GM11168 (cell line): ENCODE results near the gene STUM.

Source experiments
- in situ Hi-C: fragments of 300-500 bp; cut with MboI; formaldehyde crosslinking; loops from one replicate; pipeline ENCODE4 v1.12.0; 2022; ENCODE audit warnings: low sequenced_read_pairs; ENCODE audit not compliant: unreplicated experiment

Gene STUM

DNA sequence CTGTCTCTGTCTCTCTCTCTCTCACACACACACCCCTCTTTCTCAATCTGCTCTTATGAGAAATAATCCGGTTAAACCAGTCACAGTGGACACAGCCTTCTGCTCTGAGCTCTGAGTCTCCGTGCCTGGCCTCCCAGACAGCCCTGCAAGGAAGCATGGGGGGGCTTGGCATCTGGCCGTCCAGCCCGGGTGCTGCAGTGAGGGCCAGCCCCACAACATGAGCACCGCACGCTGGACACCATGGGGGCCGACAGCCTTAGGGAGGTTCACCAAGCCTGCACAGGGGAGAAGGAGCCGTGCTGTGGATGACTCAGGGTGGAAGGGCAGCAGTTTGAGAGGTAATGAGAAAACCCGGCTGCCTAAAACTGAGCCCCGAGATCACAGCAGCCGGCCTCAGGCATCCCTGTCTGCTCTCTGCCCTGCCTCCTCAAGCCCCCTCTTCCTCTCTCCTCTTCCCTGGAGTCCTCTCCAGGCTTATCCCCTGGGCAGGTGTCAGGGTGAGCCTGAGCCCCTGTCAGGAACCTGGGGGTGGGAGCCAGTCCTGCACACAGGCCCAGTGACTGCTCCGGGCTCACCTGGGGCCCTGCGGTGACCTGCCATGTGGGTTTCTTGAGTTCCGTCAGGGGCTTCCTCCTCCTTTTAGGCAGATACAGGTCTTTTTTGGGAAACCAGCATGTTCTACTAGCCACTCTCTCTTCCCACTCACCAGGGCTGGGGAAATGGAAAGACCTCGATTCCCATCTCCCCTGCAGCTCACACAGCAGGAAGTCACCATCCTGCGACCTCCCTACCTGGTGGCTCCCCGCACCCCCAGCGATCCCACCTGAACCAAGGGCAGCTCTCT is 97.7 kb downstream of the STUM start:
- in situ Hi-C loops = no loop called here

DNA sequence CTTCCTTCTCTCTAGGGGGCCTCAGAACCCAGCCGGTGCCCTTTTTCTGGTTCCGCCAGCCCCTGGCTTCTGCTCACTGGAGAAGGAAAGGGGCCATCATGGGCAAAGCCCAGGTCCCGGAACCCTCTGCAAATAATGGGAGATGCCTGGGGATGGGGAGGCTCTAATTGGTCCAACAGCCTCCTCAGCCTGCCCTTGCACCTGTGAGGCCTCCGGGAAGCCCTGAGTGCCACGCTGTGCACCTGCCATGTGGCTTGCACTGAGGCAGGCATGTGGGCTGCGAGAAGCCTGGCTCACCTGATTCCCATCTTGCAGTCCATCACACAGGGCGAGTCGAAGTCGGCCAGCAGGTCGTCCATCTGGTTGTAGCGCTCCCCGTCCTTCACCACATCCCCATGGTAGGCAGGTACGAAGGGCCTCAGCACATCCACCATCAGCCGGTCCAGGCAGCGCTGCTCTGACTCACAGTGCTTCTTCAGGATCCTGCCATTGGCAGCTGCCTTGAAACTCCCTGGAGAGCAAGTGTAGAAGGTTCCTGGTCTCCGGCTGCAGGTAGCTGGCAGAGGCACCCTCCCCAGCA is 98.4 kb downstream of the STUM start:
- in situ Hi-C loops = no loop called here

DNA sequence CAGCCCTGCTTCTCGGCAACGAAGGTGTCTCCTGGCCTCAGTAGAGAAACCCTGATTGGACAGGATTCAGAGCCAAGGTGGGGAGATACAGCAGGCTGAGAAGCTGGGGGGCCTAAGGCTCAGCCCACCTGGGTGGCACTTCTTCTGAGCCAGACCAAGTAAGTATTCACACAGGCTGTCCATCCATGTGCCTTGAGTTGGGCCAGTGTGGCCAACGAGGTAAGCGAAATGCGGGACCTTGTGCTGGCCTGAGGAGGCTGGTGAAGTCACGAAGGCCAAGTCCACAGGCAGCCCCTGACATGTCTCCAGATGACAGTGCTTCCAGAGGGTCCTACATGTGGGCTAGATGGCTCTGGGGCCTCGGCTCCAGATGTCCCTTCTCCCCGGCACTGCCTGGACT is 99.2 kb downstream of the STUM start:
- in situ Hi-C loops = no loop called here

DNA sequence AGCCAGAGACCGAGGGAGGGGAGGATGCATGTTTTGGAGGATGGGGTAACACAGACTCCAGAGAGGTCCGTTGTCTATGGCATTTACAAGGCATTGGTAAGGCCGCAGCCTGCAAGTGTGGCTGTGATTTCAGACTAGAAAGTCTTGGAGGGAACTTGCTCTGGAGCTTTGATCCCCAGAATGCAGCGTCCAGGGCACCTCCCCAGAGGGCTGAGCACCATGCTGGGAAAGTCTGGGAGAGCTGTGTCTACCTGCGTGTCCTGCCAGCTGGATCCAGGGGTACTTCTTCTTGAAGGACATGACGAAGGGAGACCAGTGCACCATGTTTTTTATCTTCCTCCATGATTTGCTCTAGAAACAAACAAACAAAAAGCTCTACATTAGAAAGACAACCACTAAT is 99.9 kb downstream of the STUM start:
- in situ Hi-C loops = no loop called here

DNA sequence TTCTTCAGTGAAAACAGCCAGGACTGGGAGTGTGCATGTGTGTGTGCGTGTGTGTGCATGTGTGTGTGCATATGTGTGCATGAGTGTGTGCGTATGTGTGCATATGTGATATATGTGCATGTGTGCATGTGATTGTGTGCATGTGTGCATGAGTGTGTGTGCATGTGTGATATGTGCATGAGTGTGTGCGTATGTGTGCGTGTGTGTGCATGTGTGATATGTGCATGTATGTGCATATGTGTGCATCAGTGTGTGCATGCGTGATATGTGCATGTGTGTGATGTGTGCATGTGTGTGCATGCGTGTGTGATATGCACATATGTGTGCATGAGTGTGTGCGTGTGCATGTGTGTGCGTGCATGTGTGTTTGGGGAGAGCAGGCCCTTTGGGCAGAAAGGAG is 100.7 kb downstream of the STUM start:
- in situ Hi-C loops = no loop called here

DNA sequence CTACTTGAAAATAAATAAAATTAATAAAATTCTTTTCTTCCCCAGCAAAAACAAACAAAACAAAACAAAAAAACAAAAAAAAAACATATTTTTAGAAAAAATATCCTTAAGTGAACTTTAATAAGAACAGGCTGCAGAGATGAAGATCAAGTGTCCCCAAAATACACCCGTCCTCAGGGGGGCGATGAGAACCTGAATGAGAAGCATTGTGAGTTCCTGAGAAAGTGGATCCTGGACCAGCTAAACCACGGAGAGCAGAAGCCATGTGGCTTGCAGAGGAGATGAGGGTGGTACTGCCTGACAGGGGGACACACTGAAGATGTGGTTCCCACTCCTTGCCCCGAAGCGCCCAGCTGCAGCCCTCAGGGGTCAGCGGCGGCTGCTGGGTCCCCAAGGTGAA is 101.2 kb downstream of the STUM start:
- in situ Hi-C loops = loop anchor here (10.0 kb wide), 1 partner anchor 85 kb away; the partner anchor contains the start of gene ITPKB

DNA sequence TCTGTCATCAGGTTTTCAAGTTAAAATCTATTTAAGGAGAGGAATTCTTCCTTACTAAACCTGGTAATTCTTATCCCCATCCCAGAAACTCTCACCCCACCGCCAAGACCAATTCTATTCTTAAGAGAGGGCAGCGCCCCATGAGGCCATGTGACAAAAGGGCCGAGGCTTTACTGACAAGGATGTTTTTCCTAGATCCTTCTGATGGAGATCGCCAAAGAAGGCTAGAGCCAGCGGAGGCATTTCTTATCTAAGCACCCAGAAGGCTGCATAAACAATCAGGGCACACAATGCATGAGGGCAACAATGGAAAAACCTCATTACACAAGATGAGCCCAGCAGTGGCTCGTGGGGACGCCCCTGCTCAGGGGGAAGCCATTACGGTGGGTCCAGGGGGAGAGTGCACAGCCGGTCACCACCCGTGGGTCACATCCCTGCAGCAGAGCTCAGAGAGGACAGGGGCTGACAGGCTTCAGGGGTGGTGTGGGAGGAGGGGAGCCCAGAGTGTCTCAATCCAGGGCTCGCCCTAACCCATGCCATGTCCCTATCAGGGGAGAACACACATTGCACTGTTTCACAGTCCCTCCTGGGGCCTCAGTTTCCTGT is 101.8 kb downstream of the STUM start:
- in situ Hi-C loops = loop anchor here (10.0 kb wide), 1 partner anchor 84 kb away; the partner anchor contains the start of gene ITPKB

DNA sequence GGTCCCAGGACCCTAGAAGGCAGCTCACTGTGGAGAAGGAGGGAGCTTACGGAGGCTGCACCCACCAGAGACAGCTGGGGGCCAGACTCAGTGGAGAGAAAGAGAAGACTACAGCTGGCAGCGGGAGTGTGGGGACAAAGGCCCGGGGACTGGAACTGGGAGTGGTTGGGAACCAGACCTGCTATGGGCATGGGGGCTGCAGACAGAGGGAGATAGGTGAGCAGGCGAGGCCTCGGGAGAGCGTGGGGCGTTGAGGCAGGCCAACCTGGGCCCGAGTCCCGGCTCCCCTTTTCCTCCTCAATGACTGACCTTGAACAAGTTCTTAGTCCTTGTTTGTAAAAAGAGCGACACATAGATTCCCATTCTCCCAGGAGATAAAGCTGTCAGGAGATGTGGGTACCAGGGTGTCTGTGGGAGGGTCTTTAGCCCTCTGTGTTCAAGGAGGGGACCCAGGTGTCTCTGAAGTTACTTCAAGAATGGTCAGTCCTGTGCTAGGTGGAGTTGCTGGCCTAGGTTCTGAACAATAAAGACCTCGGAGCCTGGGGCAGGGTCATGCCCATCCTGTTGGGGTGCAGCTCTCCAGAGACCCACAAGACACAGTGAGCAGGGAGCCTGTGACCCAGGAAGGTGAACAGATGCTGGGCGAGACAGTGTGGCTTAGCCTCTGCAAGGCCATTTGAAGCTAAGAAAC is 102.6 kb downstream of the STUM start:
- in situ Hi-C loops = loop anchor here (10.0 kb wide), 1 partner anchor 84 kb away; the partner anchor contains the start of gene ITPKB

DNA sequence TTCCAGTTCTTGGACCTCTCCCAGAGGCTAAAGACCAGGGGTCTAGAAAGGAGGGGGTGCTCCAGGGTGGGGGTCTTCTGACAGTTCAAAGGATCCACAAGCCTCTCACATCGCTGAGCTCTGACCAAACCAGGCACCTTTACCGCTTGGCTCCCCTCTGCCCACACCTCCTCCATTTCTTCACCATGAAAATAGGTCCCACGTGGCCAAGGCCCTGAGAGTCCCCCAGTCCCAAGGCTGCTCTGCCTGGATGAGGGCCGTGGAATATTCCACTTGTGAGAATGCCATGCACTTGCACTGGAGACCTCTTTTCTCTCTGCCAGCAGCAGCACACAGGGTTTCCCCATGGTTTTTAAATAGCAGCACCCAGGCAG is 103.2 kb downstream of the STUM start:
- in situ Hi-C loops = loop anchor here (10.0 kb wide), 1 partner anchor 83 kb away; the partner anchor contains the start of gene ITPKB

DNA sequence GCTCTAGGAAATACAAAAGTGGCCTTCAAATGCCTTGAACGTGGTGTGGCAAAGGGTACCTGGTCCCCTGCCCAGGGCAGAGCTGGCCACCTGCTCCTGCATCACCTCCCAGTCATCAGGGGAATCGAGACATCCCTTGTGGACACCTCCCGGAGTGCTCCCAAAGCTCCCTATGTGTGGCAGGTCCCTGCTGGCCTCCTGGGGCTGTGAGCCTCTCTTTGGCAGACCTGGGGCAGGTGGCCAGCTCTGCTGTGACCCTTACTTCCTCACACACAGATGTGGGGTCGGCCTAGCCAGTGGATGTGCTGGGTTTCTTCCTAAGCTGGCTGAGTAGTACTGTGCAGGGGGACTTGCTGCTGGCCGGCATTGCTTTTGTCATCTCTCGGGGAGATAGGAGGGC is 104.0 kb downstream of the STUM start:
- in situ Hi-C loops = loop anchor here (10.0 kb wide), 1 partner anchor 82 kb away; the partner anchor contains the start of gene ITPKB

DNA sequence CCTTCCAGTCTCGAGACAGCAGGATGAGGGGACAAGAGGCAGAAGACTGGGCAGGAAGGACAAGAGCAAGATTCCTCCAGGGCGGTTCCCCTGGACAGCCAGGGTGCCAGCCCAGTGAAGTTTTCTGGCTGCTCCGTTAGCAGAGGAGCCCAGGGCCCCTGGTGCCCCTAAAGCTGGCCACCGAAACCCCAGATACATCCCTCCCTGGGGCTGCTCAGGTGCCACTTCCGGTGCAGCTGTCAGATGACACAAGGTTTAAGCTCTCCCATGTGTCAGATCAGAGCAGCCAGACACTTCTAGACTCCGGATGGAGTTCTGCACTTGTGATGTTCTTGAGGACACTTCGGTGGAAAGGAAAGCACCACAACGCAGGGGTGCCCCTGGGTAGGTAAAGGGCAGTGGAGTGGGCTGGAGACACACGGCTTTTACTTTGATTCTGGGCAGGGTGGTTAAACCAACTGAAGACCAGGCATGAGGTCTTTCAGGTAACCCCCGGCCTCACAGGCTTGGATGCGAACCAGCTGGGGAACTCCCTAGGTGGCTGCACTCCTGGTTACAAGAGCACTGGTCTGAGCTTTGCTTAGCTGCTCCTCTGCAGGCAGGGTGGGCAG is 104.9 kb downstream of the STUM start:
- in situ Hi-C loops = loop anchor here (10.0 kb wide), 1 partner anchor 81 kb away; the partner anchor contains the start of gene ITPKB

DNA sequence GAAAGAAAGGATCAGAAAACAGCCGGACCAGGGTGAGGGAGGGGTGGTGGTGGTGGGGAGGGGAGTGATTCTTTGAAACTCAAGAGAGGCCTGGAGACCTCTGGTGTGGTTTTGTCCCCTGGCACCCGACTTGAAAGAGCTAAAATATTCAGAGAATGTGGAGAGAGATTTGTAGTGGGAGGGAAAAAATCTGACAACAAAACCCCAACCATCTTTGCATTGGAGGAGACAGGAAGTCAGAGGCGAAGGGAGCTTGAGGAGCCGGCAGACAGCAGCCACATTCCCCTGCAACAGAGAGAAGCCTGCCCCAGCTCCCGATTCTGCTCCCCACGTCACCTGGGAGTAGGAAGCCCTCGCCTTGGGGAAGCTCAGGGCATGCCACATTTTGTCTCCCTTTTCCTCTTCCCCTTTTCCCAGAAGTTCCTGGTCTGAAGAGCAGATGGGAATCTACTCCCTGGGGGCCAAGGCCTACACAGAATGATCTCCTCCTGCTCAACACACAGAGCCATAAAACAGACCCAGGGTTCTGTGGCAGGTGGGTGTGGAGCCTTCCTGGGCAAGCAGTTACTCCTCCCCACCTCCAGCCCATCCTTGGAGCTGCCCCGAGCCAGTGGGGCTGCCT is 105.6 kb downstream of the STUM start:
- in situ Hi-C loops = loop anchor here (10.0 kb wide), 1 partner anchor 81 kb away; the partner anchor contains the start of gene ITPKB

DNA sequence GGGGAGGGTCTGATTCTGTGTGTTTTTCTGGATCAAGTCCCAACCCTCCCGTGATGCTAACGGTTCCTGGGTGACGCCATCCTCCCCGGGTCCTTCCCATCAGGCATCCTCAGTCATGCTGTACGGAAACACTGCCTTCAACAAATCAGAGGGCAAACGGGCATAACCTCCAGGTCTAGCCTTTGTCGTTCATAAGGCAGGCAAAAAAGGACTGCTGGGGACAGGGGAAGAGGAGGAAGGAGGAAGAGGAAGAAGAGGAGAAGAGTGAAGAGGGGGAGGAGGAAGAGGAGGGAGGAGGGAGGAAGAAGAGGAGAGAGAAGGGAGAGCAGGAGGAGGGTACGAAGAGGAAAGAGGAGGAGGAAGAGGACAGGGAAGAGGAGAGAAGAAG is 106.1 kb downstream of the STUM start:
- in situ Hi-C loops = loop anchor here (10.0 kb wide), 1 partner anchor 80 kb away; the partner anchor contains the start of gene ITPKB

DNA sequence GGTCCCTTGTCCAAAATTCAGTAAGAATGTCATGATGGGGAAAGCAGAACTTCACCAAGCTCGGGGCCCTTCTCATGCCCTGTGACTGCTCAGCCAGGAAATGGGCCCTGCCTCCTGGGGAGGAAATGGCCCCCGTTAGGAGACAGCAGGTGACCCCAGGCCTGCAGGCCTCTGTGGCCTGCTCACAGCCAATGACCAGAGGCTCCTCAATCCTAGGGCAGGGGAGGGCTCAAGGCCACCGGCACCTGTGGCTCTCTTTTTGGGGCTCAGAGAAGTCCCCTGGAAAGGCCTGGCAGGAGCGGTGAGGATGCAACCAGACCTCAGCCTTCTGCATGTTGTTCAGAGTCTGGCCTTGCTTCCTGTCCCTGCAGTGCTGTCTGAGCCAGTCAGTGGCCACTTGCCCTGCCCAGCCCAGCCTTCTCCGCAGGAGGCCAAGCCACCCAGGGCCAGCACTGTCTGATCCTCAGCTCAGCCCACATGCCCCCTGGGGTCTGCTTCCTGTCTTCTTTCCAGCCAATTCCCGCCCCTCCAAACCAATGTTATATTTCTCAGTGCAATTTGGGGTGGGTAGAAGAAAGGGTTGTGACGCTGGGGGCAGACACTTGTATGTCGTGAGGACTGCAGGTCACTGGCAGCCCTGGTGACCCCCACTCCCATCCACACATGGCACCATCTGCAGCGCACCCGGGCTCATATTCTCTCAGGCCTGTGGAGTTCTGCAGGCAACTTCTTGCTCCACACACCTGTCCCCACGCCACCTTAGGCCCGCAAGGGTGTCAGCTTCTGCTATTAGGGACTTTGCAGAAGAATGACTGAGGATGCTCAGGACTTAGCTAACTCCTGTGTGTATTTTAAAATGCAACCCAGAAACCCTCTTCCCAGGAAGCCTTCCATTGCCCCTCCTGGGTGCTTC is 106.9 kb downstream of the STUM start:
- in situ Hi-C loops = loop anchor here (10.0 kb wide), 1 partner anchor 79 kb away; the partner anchor contains the start of gene ITPKB

DNA sequence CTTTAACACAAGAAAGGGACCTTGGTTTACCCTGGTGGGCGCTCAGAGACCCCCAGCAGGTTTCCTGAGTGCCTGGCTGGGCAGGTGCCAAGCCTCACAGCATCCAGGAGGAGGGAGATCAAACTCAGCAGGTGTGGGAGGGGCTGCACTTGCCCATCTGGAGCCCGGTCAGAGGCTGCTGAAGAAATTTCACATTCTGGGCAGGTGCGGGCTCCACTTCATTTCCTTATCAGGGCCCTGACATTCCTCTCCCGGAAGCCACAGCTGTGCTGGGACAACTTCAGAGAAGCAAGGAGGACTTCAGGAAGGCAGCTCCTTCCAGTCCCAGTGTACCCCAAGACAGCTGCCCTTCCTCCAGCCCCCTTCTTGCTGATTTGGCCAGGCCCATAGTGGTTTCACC is 107.6 kb downstream of the STUM start:
- in situ Hi-C loops = loop anchor here (10.0 kb wide), 1 partner anchor 79 kb away; the partner anchor contains the start of gene ITPKB

DNA sequence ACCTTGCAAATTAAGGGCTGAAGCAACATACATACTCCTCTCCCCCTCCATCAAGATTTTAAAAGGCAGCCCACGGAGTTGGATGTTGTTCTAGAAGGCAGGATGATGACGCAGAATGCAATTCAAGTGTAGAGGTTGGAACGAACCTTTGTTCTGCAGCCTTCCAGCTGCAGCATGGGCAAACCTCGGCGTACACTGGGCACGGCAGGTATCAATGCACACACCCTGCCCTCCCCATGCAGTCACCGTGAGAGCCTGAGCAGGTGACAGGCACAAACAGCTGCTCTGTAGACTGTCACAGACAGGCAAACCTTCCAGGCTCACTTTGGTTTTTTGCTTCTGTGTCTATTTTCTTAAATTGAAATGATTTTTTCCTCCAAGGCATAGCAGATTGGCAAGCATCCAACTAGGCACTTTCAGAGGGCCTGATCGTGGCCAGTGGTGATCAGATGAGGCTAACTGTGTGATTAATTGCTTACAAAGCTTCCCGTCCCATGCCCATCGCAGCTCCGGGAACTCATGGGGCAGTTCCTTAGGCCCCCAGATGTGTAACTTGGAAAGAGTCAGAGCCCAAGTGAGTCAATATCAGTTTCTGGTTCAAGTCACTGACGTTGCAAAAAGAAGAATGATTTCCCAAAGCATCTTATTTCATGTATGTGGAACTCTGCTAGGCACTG is 108.2 kb downstream of the STUM start:
- in situ Hi-C loops = loop anchor here (10.0 kb wide), 1 partner anchor 78 kb away; the partner anchor contains the start of gene ITPKB

DNA sequence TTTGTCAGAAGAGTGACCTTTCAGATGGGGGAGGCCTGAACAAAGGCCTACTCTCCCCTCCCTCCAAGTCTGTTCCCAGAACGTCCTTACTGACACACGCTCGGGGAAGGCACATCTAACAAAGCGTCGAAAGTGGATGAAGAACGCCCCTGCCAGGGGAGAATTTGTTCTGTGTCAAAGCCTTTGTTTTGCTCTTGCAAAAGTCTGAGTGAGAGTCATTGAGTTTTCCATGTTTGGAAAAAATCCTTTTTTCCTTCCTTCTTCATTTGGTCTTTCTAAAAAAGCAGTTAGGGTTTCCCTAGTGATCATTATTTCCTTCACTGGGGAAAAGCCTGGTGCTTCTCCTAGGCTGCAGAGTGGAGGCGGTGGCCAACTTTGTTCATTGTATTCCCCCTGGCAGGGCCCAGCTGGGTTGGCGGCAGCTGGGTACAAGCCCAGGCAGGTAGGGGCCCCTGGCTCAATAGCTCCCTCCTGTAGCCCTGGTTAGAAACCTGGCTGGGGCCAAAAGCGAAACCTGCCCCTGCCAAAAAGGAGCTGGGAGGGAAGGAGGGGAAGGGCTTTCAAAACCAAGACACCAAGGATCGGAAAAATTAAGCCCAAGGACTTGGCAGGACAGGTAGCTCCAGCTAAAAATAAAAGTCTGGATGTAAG is 109.5 kb downstream of the STUM start:
- in situ Hi-C loops = loop anchor here (10.0 kb wide), 1 partner anchor 77 kb away; the partner anchor contains the start of gene ITPKB
